Mesothelial cell of epicardium (in vitro differentiated cells): ENCODE data around the gene HNRNPR. TPM values are rescaled to one million over a fixed set of nuclear protein-coding genes. Genes with fewer than 3 reads are reported as not detected.
"Not testable (repeated sequence)": the region's sequence is repeated elsewhere in the genome, so short reads cannot be mapped to it uniquely, and the experiment has no call there.

Experiments
- DNase-seq, 2 experiments: peaks; one replicate each; pipeline ENCODE4 v3.0.0; 2021; ENCODE audit warnings: low spot score in 2 of 2; ENCODE audit not compliant: unreplicated experiment in 2 of 2
- H3K27ac Mint-ChIP-seq: 2 replicates; pipeline ENCODE4 v1.8.0; 2021; ENCODE audit warnings: mixed read lengths
- H3K27me3 Mint-ChIP-seq: 2 replicates; pipeline ENCODE4 v1.8.0; 2021; ENCODE audit warnings: low read depth, mixed read lengths
- H3K36me3 Mint-ChIP-seq: 2 replicates; pipeline ENCODE4 v1.8.0; 2021; ENCODE audit warnings: mixed read lengths
- H3K4me1 Mint-ChIP-seq: 2 replicates; pipeline ENCODE4 v1.8.0; 2021; ENCODE audit warnings: mixed read lengths
- H3K4me3 Mint-ChIP-seq: 2 replicates; pipeline ENCODE4 v1.8.0; 2021; ENCODE audit warnings: mild to moderate bottlenecking, moderate library complexity, mixed read lengths
- H3K9me3 Mint-ChIP-seq: 2 replicates; pipeline ENCODE4 v1.8.0; 2021; ENCODE audit warnings: mixed read lengths
- total RNA-seq: library from RNA; stranded (reverse); gene quantifications from 3 replicates; pipeline ENCODE4 v1.2.1, GENCODE V29; 2021
- TF ChIP-seq, protein P1 (sequence below): fragments of 200-600 bp; sonication (generic); IDR thresholded peaks from one replicate; pipeline ENCODE4 v1.5.0; 2021; ENCODE audit warnings: antibody characterized with exemption; ENCODE audit not compliant: unreplicated experiment

Gene HNRNPR
- total RNA-seq, 1 donor from 2014 or later: 199 TPM

DNA sequence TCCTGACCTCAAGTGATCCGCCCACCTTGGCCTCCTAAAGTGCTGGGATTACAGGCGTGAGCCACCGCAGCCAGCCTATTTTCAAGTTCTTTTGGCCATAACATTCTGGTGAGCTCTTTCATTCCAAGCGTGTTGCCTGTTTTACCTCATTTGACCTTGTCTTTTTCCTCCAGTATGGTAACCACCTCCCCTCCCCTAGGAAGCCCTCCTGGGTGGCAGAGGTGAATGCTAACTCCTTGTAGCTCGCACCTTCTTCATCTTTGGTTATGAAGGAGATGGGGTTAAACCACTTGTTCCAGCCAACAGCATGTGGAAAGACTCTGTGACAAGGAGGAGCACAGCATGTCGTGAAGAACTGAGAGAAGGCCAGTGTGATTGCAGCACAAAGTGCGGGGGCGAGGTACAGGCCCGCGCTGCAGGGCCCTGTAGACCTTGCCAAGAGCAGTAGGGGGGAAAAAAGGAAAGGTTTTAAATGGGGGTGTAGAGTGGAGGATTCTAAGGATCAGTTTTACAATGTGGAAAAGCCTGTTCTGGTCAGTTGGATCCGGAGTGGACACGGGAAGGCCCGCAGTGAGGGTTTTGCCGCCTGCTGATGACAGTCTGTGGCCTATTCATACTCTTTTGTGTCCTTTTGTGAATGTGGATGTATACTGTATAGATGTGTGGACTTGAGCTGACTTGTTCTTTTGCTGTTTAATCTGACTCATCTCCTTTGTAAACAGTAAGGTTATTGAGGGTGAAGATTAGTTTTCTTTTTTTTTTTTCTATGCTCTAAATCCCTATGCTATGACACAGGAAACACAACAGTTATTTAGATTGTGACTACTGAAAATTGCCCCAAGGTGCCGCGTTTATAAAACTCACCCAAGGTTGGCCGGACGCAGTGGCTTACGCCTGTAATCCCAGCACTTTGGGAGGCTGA, 33.1 kb upstream of the HNRNPR start:
- DNase-seq: no peak
- Mint-ChIP-seq H3K27ac (peak overlapping the region; percentile 54), H3K27me3 (no peaks in the 10 kb centered on the region), H3K4me1 (peaks cover 26% of the 10 kb centered on the region), H3K36me3 (peaks cover 6% of the 10 kb centered on the region), H3K9me3 (no peaks in the 10 kb centered on the region), H3K4me3 (no peak overlapping the region)
- TF ChIP-seq, protein P1, sequence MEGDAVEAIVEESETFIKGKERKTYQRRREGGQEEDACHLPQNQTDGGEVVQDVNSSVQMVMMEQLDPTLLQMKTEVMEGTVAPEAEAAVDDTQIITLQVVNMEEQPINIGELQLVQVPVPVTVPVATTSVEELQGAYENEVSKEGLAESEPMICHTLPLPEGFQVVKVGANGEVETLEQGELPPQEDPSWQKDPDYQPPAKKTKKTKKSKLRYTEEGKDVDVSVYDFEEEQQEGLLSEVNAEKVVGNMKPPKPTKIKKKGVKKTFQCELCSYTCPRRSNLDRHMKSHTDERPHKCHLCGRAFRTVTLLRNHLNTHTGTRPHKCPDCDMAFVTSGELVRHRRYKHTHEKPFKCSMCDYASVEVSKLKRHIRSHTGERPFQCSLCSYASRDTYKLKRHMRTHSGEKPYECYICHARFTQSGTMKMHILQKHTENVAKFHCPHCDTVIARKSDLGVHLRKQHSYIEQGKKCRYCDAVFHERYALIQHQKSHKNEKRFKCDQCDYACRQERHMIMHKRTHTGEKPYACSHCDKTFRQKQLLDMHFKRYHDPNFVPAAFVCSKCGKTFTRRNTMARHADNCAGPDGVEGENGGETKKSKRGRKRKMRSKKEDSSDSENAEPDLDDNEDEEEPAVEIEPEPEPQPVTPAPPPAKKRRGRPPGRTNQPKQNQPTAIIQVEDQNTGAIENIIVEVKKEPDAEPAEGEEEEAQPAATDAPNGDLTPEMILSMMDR: no peak

DNA sequence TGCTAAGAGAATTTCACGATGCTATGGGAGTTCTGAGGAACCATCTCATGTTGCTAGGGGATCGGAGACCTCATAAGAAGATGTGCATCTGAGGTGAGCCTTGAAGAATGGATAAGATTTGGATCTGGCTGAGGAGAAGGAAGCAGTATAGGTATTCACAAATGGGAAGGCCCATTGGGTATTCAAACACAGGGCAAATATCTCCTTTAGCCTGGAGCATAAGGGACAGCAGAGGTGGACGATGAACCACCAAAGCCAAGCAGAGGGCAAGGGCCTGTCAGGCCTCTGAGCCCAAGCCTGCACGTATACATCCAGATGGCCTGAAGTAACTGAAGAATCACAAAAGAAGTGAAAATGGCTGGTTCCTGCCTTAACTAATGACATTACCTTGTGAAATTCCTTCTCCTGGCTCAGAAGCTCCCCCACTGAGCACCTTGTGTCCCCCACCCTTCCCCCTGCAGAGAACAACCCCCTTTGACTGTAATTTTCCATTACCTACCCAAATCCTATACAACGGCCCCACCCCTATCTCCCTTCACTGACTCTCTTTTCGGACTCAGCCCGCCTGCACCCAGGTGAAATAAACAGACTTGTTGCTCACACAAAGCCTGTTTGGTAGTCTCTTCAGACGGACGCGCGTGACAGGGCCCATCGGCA, 30.1 kb upstream of the HNRNPR start:
- H3K36me3 Mint-ChIP-seq, H3K27me3 Mint-ChIP-seq, H3K9me3 Mint-ChIP-seq, H3K27ac Mint-ChIP-seq, H3K4me3 Mint-ChIP-seq, DNase-seq: not testable (repeated sequence)
- H3K4me1 Mint-ChIP-seq: peaks cover 41% of the 10 kb centered on the region

DNA sequence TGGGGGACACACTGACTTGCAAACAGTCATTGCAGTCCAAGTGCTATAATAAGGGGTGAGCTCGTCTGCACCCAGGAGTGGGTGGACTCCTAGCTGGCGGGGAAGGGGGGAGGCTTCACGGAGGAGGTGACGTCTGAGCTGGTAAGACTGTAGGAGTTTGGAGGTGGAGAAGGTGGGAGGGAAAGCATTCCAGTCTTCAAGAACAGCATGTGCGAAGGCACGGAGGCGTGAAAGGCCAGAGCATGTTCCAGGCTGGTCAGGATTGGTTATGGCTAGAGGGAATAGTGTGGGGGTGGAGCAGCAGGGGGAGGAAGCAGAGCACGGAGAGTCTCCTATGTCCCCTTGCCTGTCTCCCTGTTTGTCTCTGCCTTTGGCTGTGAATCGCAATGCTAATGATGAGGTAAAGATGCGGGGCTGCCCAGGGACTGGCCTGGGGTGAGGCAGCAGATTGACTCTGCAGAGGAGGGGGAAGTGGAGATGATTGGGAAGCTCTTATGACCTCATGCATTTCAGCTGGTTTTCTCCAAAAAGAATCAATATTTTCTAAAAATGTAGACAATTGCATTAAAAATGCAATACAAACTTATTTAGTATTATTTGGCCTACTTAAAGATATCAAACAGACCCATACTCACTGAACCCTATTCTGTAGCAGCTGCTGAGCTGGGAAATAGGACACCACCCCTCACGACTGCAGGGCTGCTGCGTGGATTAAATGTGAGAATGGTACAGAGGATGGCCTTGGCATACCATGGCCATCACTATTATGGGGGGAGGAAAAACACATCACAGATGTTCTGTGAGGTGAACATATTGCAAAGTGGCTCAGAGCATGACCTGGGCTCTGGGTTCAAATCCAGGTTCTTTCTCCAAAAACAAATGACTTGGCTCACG, 28.1 kb upstream of the HNRNPR start:
- H3K27me3 Mint-ChIP-seq: no peaks in the 10 kb centered on the region
- H3K9me3 Mint-ChIP-seq: no peaks in the 10 kb centered on the region
- H3K4me3 Mint-ChIP-seq: no peak overlapping the region
- H3K36me3 Mint-ChIP-seq: peaks cover 9% of the 10 kb centered on the region
- H3K27ac Mint-ChIP-seq: peak overlapping the region; percentile 100
- H3K4me1 Mint-ChIP-seq: peaks cover 44% of the 10 kb centered on the region
- no peak for DNase-seq
- TF ChIP-seq, protein P1: no peak

DNA sequence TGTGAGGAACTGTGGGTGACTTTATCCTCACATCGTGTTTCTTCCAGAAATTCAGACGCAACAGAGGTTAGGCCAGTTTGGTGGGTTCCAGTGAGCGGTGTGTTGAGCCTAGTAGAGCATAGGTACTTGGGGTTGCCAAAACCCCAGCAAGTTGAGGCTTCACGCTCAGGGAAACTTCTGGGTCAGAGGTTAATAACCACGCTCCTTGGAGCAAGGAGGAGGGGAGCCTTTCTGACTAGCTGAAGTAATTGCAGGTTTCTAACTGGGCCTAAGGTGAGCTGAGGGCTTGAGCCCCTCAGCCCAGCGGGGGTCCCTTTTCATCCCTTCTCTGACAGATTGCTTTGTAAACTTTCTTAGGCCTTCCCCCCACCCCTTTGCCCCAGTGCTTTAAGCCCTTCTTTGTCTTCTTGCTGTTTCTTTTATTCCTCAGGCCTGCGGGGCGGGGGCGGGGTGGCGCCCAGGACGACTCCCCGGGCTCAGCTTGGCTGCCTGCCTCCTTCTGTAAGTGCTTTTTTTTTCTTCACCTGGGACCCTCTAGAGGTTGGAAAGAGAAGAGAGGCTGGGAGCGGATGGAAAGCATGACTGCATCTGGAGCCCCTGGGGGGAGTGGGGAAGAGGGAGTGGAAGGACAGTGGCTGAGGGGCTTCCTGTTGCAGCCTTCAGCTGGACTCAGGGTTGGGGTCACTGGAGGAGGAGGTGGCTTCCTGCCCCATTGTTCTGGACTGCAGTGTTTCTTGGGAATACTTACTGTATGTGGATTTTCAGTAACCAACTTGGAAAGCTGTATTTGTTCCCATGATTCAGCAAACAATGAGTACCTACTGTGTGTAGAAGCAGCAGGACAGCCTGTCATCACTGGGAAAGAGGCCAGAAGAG, 26.9 kb upstream of the HNRNPR start:
- H3K4me1 Mint-ChIP-seq: peaks cover 51% of the 10 kb centered on the region
- H3K9me3 Mint-ChIP-seq: peaks cover 6% of the 10 kb centered on the region
- no peak for DNase-seq
- no peaks in the 10 kb centered on the region for H3K27me3 Mint-ChIP-seq
- H3K36me3 Mint-ChIP-seq: peaks cover 22% of the 10 kb centered on the region
- H3K27ac Mint-ChIP-seq: peak overlapping the region; percentile 100
- H3K4me3 Mint-ChIP-seq: peak overlapping the region; percentile 99
- TF ChIP-seq, protein P1: no peak

DNA sequence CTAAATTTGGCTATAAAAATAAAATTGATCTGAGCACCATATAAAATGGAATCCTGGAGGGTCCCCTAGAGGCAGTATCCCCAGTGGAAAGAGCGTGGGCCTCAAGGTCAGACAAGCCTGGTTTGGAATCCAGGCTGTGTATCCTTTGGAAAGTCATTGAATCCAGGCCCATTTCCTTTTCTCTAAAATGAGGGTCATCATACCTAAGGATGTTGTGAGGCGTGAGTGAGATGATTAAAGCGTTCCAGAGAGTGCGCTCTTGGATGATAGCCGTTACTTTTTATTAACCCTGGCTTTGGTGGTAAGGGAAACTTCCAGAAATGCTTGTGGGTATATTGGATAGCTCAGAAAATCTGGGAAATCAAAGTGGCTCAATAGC, 26.2 kb upstream of the HNRNPR start:
- Mint-ChIP-seq H3K4me1 (peaks cover 51% of the 10 kb centered on the region), H3K27ac (peak overlapping the region; percentile 100), H3K27me3 (no peaks in the 10 kb centered on the region), H3K36me3 (peaks cover 26% of the 10 kb centered on the region), H3K9me3 (peaks cover 7% of the 10 kb centered on the region), H3K4me3 (peak overlapping the region; percentile 99)
- TF ChIP-seq, protein P1: no peak
- no peak for DNase-seq
